T-helper 17 cell (primary cell): ENCODE data around the gene ARX. TPM values are rescaled to one million over a fixed set of nuclear protein-coding genes. Genes with fewer than 3 reads are reported as not detected.

Source experiments
- ATAC-seq: fragments of 150-1000 bp; cut with Tn5 transposase; 2 replicates; pipeline ENCODE4 v1.10.0; 2021; ENCODE audit warnings: mild to moderate bottlenecking, moderate library complexity
- DNase-seq, 3 donors: peaks; one replicate each; pipeline versions ENCODE4 v3.0.0 to v3.0.0-alpha.2; 2020 to 2021
- H3K9me3 ChIP-seq: one replicate; pipeline ENCODE4 v1.7.0; 2013; ENCODE audit warnings: low read length, mild to moderate bottlenecking; ENCODE audit not compliant: control insufficient read depth, poor library complexity, severe bottlenecking
- H3K27ac Mint-ChIP-seq: one replicate; pipeline ENCODE4 v1.8.0; 2022; ENCODE audit warnings: mild to moderate bottlenecking, moderate library complexity, mixed read lengths
- H3K27me3 Mint-ChIP-seq: one replicate; pipeline ENCODE4 v1.8.0; 2022; ENCODE audit warnings: mixed read lengths
- H3K36me3 Mint-ChIP-seq: one replicate; pipeline ENCODE4 v1.8.0; 2022; ENCODE audit warnings: low read depth, mixed read lengths
- H3K4me1 Mint-ChIP-seq: one replicate; pipeline ENCODE4 v1.8.0; 2022; ENCODE audit warnings: mild to moderate bottlenecking, mixed read lengths
- H3K4me3 Mint-ChIP-seq: one replicate; pipeline ENCODE4 v1.8.0; 2022; ENCODE audit warnings: mild to moderate bottlenecking, moderate library complexity, mixed read lengths
- total RNA-seq, 4 donors: library from RNA in 2 of 4; stranded (reverse) in 2 of 4; gene quantifications; one replicate each; pipeline ENCODE4 v1.2.3 and lab custom pipeline; 2022 to 2026

Gene ARX
- total RNA-seq, 2 donors from 2014 or later, result not detected

DNA sequence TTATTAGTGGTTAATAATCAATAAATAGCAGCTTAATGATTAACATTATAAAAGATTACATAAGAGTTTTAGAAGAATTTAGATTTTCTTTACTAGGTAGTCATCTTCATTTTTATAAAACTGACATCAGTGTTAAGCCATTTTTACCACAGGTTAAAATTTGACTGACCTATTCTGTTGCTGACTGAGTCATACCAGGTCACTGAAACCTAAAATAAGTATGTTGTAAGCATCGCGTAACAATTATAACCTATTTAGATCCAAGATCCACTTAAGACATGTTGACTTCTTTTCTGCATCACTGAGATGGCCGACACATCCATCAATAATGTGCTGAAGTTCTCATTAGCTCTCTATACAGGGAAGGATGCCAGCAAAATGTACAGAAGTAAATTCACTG lies 36.7 kb downstream of the ARX start:
- Mint-ChIP-seq H3K27ac (no peak overlapping the region), H3K4me1 (no peaks in the 10 kb centered on the region), H3K4me3 (no peak overlapping the region), H3K27me3 (no peaks in the 10 kb centered on the region), H3K36me3 (no peaks in the 10 kb centered on the region)
- ATAC-seq, result no peak
- no peak for DNase-seq
- no peaks in the 10 kb centered on the region for H3K9me3 ChIP-seq

DNA sequence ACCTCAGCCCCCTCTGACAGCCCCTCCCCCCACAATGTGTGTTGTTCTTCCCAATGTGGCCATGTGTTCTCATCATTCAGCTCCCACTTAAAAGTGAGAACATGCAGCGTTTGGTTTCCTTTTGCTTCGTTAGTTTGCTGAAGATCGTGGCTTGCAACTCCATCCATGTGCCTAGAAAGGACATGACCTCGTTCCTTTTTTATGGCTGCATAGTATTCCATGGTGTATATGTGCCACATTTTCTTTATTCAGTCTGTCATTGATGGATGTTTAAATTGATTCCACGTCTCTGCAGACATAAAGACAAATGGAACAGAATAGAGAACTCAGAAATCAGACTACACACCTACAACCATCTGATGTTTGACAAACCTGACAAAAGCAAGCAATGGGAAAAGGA lies 46.0 kb downstream of the ARX start:
- ATAC-seq, result no peak
- Mint-ChIP-seq H3K27ac (no peak overlapping the region), H3K27me3 (no peaks in the 10 kb centered on the region), H3K4me1 (no peaks in the 10 kb centered on the region), H3K36me3 (peaks cover 2% of the 10 kb centered on the region), H3K4me3 (no peak overlapping the region)
- DNase-seq, result no peak
- H3K9me3 ChIP-seq, result no peaks in the 10 kb centered on the region

DNA sequence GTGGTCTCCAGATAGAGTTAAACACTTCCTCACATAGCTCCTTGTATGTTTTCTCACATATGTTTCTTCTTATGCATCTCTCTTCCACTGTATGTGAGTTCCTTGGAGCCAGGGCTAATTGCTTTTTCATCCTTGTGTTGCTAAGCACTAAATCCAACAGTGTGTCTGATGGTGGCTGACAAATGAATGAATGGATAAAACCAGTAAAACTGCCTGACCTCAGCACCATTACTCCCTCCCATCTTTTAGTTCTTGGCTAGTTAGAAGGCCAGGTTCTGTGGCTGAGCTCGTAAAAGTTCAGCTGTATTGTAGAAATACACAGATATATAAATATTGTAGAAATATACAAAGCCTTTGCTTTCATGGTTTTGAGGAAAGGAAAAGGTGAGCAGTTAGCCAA lies 50.4 kb downstream of the ARX start:
- Mint-ChIP-seq H3K4me1 (no peaks in the 10 kb centered on the region), H3K36me3 (no peaks in the 10 kb centered on the region), H3K27me3 (no peaks in the 10 kb centered on the region), H3K27ac (no peak overlapping the region), H3K4me3 (no peak overlapping the region)
- H3K9me3 ChIP-seq, result no peaks in the 10 kb centered on the region
- DNase-seq (no peak), ATAC-seq (no peak)

DNA sequence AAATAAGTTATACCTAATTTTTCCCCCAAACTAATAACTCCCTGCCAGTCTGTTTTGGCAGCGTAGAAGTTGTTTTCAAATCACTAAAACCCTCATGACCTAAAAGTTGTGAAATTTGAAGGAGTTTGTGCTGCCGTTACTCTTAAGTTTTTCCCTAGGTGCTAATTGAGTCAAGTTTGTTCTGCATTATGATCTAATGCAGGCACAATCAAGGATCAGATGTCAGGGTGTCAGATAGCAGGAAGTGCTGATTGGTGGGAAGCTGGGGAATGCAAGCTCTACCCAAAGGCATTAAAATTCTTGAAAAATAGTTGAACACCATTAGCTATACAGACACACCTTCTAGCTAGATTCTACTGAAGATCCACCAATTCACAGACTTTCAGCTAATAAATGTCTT lies 51.9 kb downstream of the ARX start:
- no peaks in the 10 kb centered on the region for H3K9me3 ChIP-seq
- Mint-ChIP-seq H3K27me3 (no peaks in the 10 kb centered on the region), H3K36me3 (no peaks in the 10 kb centered on the region), H3K4me1 (no peaks in the 10 kb centered on the region), H3K4me3 (no peak overlapping the region), H3K27ac (no peak overlapping the region)
- DNase-seq (no peak), ATAC-seq (no peak)

DNA sequence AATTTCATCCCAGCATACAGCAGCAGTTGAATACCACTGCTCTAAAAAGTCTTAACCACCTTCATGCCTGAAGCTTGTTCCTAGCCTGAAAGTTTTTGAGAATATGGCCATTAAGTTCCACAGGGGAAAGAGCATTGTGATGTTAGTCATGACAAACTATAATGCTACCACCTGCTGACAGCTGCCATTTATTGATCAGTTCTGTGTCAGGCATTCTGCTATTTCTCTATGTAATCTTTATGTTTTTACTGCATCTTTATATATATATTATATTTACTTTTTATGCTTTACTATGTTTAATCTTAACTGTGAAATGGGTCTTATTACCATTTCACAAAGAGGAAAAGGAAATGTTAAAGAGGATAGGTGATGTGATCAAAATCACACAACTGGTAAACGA lies 54.0 kb downstream of the ARX start:
- Mint-ChIP-seq H3K4me1 (no peaks in the 10 kb centered on the region), H3K4me3 (no peak overlapping the region), H3K27me3 (no peaks in the 10 kb centered on the region), H3K36me3 (no peaks in the 10 kb centered on the region), H3K27ac (no peak overlapping the region)
- no peaks in the 10 kb centered on the region for H3K9me3 ChIP-seq
- ATAC-seq (no peak), DNase-seq (no peak)

DNA sequence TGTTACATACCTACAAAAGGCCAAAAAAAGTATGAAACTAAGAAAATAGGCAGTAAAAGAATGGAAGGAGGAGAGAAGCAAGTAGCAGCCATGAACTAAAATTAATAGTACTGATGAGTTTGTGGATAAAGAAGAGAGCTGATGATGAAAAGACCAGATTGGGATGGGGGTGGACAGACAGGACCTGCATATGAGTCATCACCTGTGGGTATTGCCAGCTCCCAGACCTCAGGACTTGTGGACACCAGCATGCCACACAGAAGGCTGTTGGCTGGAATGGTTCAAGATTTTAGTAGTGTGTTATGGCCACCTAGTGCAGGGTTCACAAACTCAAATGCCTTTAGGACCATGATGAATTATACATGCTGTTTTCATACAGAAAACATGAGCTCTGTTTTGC lies 58.9 kb downstream of the ARX start:
- no peak overlapping the region for H3K4me3 Mint-ChIP-seq
- H3K36me3 Mint-ChIP-seq, result no peaks in the 10 kb centered on the region
- H3K9me3 ChIP-seq, result no peaks in the 10 kb centered on the region
- no peak for DNase-seq
- H3K27me3 Mint-ChIP-seq, result no peaks in the 10 kb centered on the region
- H3K27ac Mint-ChIP-seq, result no peak overlapping the region
- ATAC-seq, result no peak
- H3K4me1 Mint-ChIP-seq, result peaks cover 2% of the 10 kb centered on the region

DNA sequence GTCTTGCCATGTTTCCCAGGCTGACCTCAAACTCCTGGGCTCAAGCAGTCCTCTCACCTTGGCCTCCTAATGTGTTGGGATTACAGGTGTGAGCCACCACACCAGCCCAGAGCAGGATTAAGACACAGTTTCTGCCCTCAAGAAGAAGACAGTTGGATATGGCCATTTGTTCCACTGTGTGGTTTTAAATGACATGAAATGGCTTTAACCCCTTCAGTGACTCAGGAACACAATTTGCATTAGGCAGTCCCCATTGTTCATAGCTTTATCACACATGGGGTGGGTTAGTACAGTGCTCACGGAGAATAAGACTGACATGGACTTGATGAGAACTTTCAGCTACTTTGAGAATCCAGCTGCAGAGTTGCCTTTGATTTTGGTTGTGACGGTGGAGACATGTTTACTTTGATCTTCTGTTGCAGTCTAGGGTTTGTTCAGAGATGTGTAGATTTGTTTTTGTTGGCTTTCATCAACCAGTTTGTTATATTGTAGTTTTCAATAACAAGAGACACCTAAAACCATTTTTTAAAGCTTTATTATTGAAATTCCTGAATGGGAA lies 60.3 kb downstream of the ARX start:
- H3K36me3 Mint-ChIP-seq, result no peaks in the 10 kb centered on the region
- H3K27ac Mint-ChIP-seq, result no peak overlapping the region
- H3K27me3 Mint-ChIP-seq, result no peaks in the 10 kb centered on the region
- no peak for DNase-seq
- H3K9me3 ChIP-seq, result no peaks in the 10 kb centered on the region
- peaks cover 2% of the 10 kb centered on the region for H3K4me1 Mint-ChIP-seq
- H3K4me3 Mint-ChIP-seq, result no peak overlapping the region
- ATAC-seq, result no peak

DNA sequence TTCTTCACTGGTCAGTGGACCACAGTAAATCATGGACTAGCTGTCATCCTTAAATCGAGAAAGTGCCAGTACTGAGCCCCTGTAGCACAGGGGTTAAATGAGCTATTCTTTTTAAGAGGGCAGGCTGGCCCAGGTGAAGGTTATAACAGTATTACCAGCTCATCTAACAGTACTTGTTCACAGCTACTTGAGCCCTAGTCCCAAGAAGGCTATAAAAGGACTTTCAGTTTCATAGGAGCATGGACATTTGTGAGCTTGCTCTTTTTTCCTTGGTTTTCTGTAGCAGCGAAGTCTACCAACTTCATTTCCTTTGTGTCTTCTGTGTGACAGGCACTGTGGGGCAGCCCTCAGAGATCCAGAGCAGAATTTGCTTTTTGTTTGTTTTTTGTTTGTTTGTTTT lies 61.0 kb downstream of the ARX start:
- Mint-ChIP-seq H3K27ac (no peak overlapping the region), H3K36me3 (no peaks in the 10 kb centered on the region), H3K27me3 (no peaks in the 10 kb centered on the region), H3K4me3 (no peak overlapping the region), H3K4me1 (peaks cover 2% of the 10 kb centered on the region)
- ATAC-seq (no peak), DNase-seq (no peak)
- no peaks in the 10 kb centered on the region for H3K9me3 ChIP-seq
